Kidney (tissue), 14 donors: Measurements from ENCODE around the gene INTS2. TPM values are rescaled to one million over a fixed set of nuclear protein-coding genes. Genes with fewer than 3 reads are reported as not detected.
"Not testable (repeated sequence)": the region's sequence is repeated elsewhere in the genome, so short reads cannot be mapped to it uniquely, and the experiment has no call there.

Experiments used
- DNase-seq, 5 donors: peaks; one replicate each; pipeline ENCODE4 v3.0.0-alpha.2; 2013 to 2020
- FAIRE-seq: peaks from 2 replicates; lab custom pipeline; 2012; peaks lifted over from hg19 to GRCh38; lab: Jason Lieb, UNC
- H3K27ac ChIP-seq, 2 donors: one replicate each; pipeline ENCODE4 v1.7.0; 2013; ENCODE audit warnings: low read depth in 2 of 2, low read length in 2 of 2, inconsistent platforms in 1 of 2
- H3K27me3 ChIP-seq: one replicate; pipeline ENCODE4 v1.7.1; 2013; ENCODE audit warnings: low read length, inconsistent platforms; ENCODE audit not compliant: control insufficient read depth, insufficient read depth
- H3K36me3 ChIP-seq, 3 donors: one replicate each; pipeline versions ENCODE4 v1.7.0 to v1.7.1; 2013; ENCODE audit warnings: low read length in 3 of 3, control low read depth in 1 of 3, inconsistent platforms in 1 of 3; ENCODE audit not compliant: insufficient read depth in 3 of 3, control insufficient read depth in 2 of 3
- H3K4me1 ChIP-seq, 3 donors: one replicate each; pipeline versions ENCODE4 v1.7.0 to v1.7.1; 2013; ENCODE audit warnings: low read length in 3 of 3, inconsistent platforms in 1 of 3, low read depth in 1 of 3; ENCODE audit not compliant: control insufficient read depth in 2 of 3, insufficient read depth in 2 of 3
- H3K4me3 ChIP-seq, 3 donors: one replicate each; pipeline versions ENCODE4 v1.7.0 to v1.8.1; 2013; ENCODE audit warnings: low read length in 3 of 3, control low read depth in 1 of 3, inconsistent platforms in 1 of 3
- H3K9ac ChIP-seq, 3 donors: one replicate each; pipeline versions ENCODE4 v1.7.0 to v1.7.1; 2013; ENCODE audit warnings: low read length in 3 of 3, control low read depth in 1 of 3, inconsistent platforms in 1 of 3
- H3K9me3 ChIP-seq, 3 donors: one replicate each; pipeline versions ENCODE4 v1.7.0 to v1.7.1; 2013; ENCODE audit warnings: low read length in 3 of 3, control low read depth in 1 of 3, inconsistent platforms in 1 of 3; ENCODE audit not compliant: control insufficient read depth in 2 of 3, insufficient read depth in 1 of 3
- CTCF ChIP-seq: IDR thresholded peaks from 3 replicates; pipeline ENCODE4 v1.5.1; 2012; ENCODE audit warnings: mild to moderate bottlenecking, moderate library complexity, borderline replicate concordance; ENCODE audit not compliant: insufficient read depth; ENCODE audit errors: extremely low read depth
- intact Hi-C: fragments of 100-400 bp; cut with DNase I; formaldehyde crosslinking; loops from one replicate; pipeline ENCODE4 v1.11.1; 2022
- polyA plus RNA-seq: library from polyadenylated mRNA; stranded (reverse); fragments of 350-450 nt; fragmentation: Illumina TruSeq; extraction: RNeasy Lipid Tissue Mini Kit (QIAGEN cat#74804); gene quantifications from one replicate; pipeline ENCODE4 v1.2.3, GENCODE V29; 2014; ENCODE audit warnings: low read depth, low replicate concordance; ENCODE audit not compliant: insufficient read depth
- total RNA-seq: library from RNA; stranded (reverse); fragmentation: NEBNext Ultra II Directional; extraction: Animal tissue kit (Norgen Biotek cat#: 25700); gene quantifications from one replicate; pipeline ENCODE4 v1.2.1, GENCODE V29; 2021
- donor health status: control.
- donor health status: control.
- donor health status: control.
- donor health status: control.
- donor health status: control.
- donor health status: DM: yes; HTN: yes; CAD: no.
- donor health status: Normal renal cell carcinoma (clear cell type).

INTS2 gene
- total and polyA plus RNA-seq, 2 donors from 2014 or later = 2.2 to 13.4 TPM

DNA sequence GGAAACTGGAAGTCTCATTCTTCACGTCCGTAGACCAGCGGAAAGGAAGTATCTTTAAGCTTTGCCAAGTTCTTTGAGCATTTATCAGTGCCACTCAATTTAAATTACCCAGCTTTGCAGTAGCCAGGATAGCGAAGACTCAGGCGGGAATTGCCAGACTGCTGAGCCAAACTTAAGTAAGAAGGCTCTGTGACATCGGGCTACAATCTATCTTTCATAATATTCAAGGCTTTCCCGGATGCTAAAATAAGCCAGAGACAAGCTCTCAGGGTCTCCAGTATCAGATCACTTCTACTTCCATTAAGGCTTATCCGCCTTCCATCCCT lies 64.0 kb downstream of the INTS2 start:
- Histone ChIP-seq H3K9me3 (no peaks in the 10 kb centered on the region), H3K9ac (peak overlapping the region; percentile 56 to 74 (median 66)), H3K4me3 (peak overlapping the region; percentile 77 to 84 (median 80)), H3K27me3 (no peaks in the 10 kb centered on the region), H3K36me3 (peaks cover 0 to 2% (median 0%) of the 10 kb centered on the region in 3 donors), H3K4me1 (peaks cover 0 to 4% (median 0%) of the 10 kb centered on the region in 3 donors), H3K27ac (peak overlapping the region; percentile 30 to 84)
- no peak for FAIRE-seq
- intact Hi-C loops = no loop called here
- DNase-seq = no peak
- no peak for TF ChIP-seq CTCF

GRCh38 chr17:61862975-61863800 lies 64.6 kb downstream of the INTS2 start, which contains the start of gene BRIP1:
BRIP1 (minus strand) TSS chr17:61863528; CDS start chr17:61861539, 1,989 bp downstream.
- H3K27ac ChIP-seq = peak within 1 kb of the TSS; percentile 30 to 84
- H3K9me3 ChIP-seq = no peaks in the 10 kb centered on the region
- FAIRE-seq (peak; percentile 91), DNase-seq (peak; percentile 96 to 99 (median 96))
- intact Hi-C loops = no loop called here
- H3K9ac ChIP-seq = peak within 1 kb of the TSS; percentile 56 to 85 (median 74)
- no peak for TF ChIP-seq CTCF
- peaks cover 0 to 4% (median 0%) of the 10 kb centered on the region in 3 donors for H3K4me1 ChIP-seq
- peak within 1 kb of the TSS; percentile 77 to 84 (median 80) for H3K4me3 ChIP-seq
- no peaks in the 10 kb centered on the region for H3K27me3 ChIP-seq
- H3K36me3 ChIP-seq = peaks cover 0 to 2% (median 0%) of the 10 kb centered on the region in 3 donors

DNA sequence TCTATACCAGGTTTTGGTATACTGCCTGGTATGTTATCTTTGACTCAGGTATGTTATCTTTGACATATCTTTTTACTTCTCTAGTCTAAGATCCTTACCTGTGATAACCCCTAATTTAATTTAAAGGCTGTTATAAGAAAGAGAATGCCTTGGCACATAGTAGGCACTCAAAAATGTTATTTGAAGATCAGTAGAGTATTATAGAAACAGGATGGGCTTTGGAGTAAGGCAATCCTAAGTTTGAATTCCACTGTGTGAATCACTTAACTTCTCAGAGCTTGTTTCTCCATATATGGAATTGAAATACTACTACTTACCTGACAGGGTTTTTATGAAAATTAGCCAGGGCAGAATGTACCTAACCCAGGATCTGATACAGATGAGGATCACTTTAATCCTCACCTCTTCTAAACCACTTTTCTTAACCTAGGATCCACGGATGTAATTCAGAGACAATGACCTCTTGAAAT lies 65.6 kb downstream of the INTS2 start:
- H3K27ac ChIP-seq = no peak overlapping the region
- no peak for TF ChIP-seq CTCF
- H3K36me3 ChIP-seq = peaks cover 0 to under 1% (median 0%) of the 10 kb centered on the region in 3 donors
- peak overlapping the region in 1 of 3 donors; percentile 84 for H3K4me3 ChIP-seq
- H3K9me3 ChIP-seq = no peaks in the 10 kb centered on the region
- peak overlapping the region in 1 of 3 donors; percentile 85 for H3K9ac ChIP-seq
- FAIRE-seq (no peak), DNase-seq (peak in 2 of 5 donors; percentile 7 to 14)
- no peaks in the 10 kb centered on the region for H3K27me3 ChIP-seq
- intact Hi-C loops = no loop called here
- H3K4me1 ChIP-seq = peaks cover 0 to 4% (median 0%) of the 10 kb centered on the region in 3 donors

DNA sequence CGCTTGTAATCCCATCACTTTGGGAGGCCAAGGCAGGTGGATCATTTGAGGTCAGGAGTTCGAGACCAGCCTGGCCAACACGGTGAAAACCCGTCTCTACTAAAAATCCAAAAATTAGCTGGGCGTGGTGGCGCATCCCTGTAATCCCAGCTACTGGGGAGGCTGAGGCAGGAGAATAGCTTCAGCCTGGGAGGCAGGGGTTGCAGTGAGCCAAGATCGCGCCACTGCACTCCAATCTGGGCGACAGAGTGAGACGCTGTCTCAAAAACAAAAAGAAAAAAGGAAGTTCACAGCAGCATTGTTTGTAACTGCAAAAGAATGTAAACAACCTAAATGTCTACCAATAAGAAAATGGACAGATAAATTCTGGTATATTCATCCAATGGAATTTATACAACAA lies 67.4 kb downstream of the INTS2 start:
- DNase-seq, H3K27me3 ChIP-seq, H3K36me3 ChIP-seq, H3K27ac ChIP-seq, H3K4me3 ChIP-seq, H3K9ac ChIP-seq, FAIRE-seq, intact Hi-C loops, H3K9me3 ChIP-seq, H3K4me1 ChIP-seq: not testable (repeated sequence)
